NOMO-1 treated with dmso at 0.1 percent for 144 hours (cell line): ENCODE measurements around the gene H6PD.

Source experiments
- DNase-seq: peaks from one replicate; lab custom pipeline; 2025; ENCODE audit not compliant: unreplicated experiment; lab: John Stamatoyannopoulos, UW

Gene H6PD

GRCh38 chr1:9253453-9254105, 19.0 kb downstream of the H6PD start:
- DNase-seq: no peak

- no peak for DNase-seq
Measured at GRCh38 chr1:9256332-9256731, 21.8 kb downstream of the H6PD start.

- no peak for DNase-seq
Measured at GRCh38 chr1:9257851-9258250, 23.3 kb downstream of the H6PD start.

- DNase-seq: no peak
Measured at GRCh38 chr1:9258629-9259028, 24.1 kb downstream of the H6PD start.

- no peak for DNase-seq
Measured at GRCh38 chr1:9260059-9260766, 25.6 kb downstream of the H6PD start.

GRCh38 chr1:9261496-9261895, 26.9 kb downstream of the H6PD start:
- no peak for DNase-seq

- no peak for DNase-seq
Measured at GRCh38 chr1:9262096-9262986, 27.8 kb downstream of the H6PD start.

- no peak for DNase-seq
Measured at GRCh38 chr1:9263276-9263855, 28.8 kb downstream of the H6PD start.

- no peak for DNase-seq
Measured at GRCh38 chr1:9263984-9264872, 29.7 kb downstream of the H6PD start.

GRCh38 chr1:9265037-9265436, 30.5 kb downstream of the H6PD start:
- DNase-seq: no peak

- DNase-seq: no peak
Measured at GRCh38 chr1:9265968-9266367, 31.4 kb downstream of the H6PD start.

GRCh38 chr1:9267352-9267686, 32.7 kb downstream of the H6PD start:
- no peak for DNase-seq

GRCh38 chr1:9267827-9268581, 33.4 kb downstream of the H6PD start:
- no peak for DNase-seq

- no peak for DNase-seq
Measured at GRCh38 chr1:9269078-9269501, 34.5 kb downstream of the H6PD start.

GRCh38 chr1:9269721-9270120, 35.1 kb downstream of the H6PD start:
- DNase-seq: no peak

GRCh38 chr1:9270290-9270883, 35.8 kb downstream of the H6PD start:
- no peak for DNase-seq

- no peak for DNase-seq
Measured at GRCh38 chr1:9271283-9271682, 36.7 kb downstream of the H6PD start.

GRCh38 chr1:9271861-9272595, 37.5 kb downstream of the H6PD start:
- no peak for DNase-seq

GRCh38 chr1:9273177-9273576, 38.6 kb downstream of the H6PD start:
- no peak for DNase-seq
